B cell (primary cell): ENCODE data around the gene PAGE2. TPM values are rescaled to one million over a fixed set of nuclear protein-coding genes. Genes with fewer than 3 reads are reported as not detected.

Experiments used
- ATAC-seq: fragments of 200-7000 bp; cut with Tn5 transposase; one replicate; pipeline ENCODE4 v1.10.0; 2021; ENCODE audit warnings: low read depth, mild to moderate bottlenecking, moderate number of reproducible peaks, moderate library complexity
- CTCF ChIA-PET: fragments of 350-600 bp; sonication (Branson Sonifier 250); formaldehyde crosslinking; loops from one replicate; lab custom pipeline; 2021; ENCODE audit warnings: antibody characterized with exemption, inconsistent platforms; lab: Charles Lee
- POLR2A ChIA-PET: fragments of 350-600 bp; sonication (Branson Sonifier 250); formaldehyde crosslinking; loops from one replicate; lab custom pipeline; 2021; ENCODE audit warnings: antibody characterized with exemption; lab: Charles Lee
- DNase-seq: peaks from one replicate; pipeline ENCODE4 v3.0.0; 2013
- H2AFZ ChIP-seq: 2 replicates; pipeline ENCODE4 v1.6.1; 2012; ENCODE audit warnings: mild to moderate bottlenecking, low read depth, low read length; ENCODE audit not compliant: insufficient read depth, poor library complexity, severe bottlenecking
- H3K27ac ChIP-seq, 2 donors: 1 replicate in 1 of 2; 2 replicates in 1 of 2; pipeline ENCODE4 v1.5.1; 2012 to 2013; ENCODE audit warnings: low read length in 2 of 2, mild to moderate bottlenecking in 2 of 2, moderate library complexity in 1 of 2
- H3K27me3 ChIP-seq, 4 experiments: fragments of 200-600 bp in 1 of 4; sonication (generic) in 1 of 4; replicated peaks in 1 of 4; 1 replicate in 2 of 4; 2 replicates in 2 of 4; pipeline versions ENCODE4 v1.6.1 to v1.7.0; 2013 to 2016; ENCODE audit warnings: low read length in 3 of 4, mild to moderate bottlenecking in 2 of 4, mixed read lengths in 1 of 4, moderate library complexity in 1 of 4; ENCODE audit not compliant: insufficient read depth in 4 of 4, control insufficient read depth in 3 of 4; ENCODE audit errors: control extremely low read depth in 1 of 4
- H3K36me3 ChIP-seq, 2 experiments: replicated peaks in 1 of 2; 1 replicate in 1 of 2; 2 replicates in 1 of 2; pipeline versions ENCODE4 v1.6.1 to v1.7.1; 2013; ENCODE audit warnings: low read length in 1 of 2; ENCODE audit not compliant: insufficient read depth in 2 of 2, control insufficient read depth in 1 of 2; ENCODE audit errors: control extremely low read depth in 1 of 2, extremely low read depth in 1 of 2
- H3K4me1 ChIP-seq, 2 donors: fragments of 200-600 bp in 1 of 2; sonication (generic) in 1 of 2; 1 replicate in 1 of 2; 2 replicates in 1 of 2; pipeline versions ENCODE4 v1.5.1 to v1.6.1; 2013 to 2017; ENCODE audit warnings: low read length in 2 of 2; ENCODE audit not compliant: control insufficient read depth in 2 of 2, insufficient read depth in 2 of 2
- H3K4me2 ChIP-seq: replicated peaks from 2 replicates; pipeline ENCODE3; 2012; ENCODE audit warnings: mild to moderate bottlenecking, low read depth, low read length; ENCODE audit not compliant: poor library complexity, severe bottlenecking
- H3K4me3 ChIP-seq, 5 experiments: fragments of 200-600 bp in 1 of 5; sonication (generic) in 1 of 5; 1 replicate in 3 of 5; 2 replicates in 2 of 5; pipeline versions ENCODE4 v1.5.1 to v1.7.0; 2011 to 2016; ENCODE audit warnings: low read length in 4 of 5, mild to moderate bottlenecking in 4 of 5, low read depth in 2 of 5, control low read depth in 1 of 5, moderate library complexity in 1 of 5; ENCODE audit not compliant: insufficient read depth in 1 of 5; ENCODE audit errors: control extremely low read depth in 1 of 5, extremely low read depth in 1 of 5
- H3K79me2 ChIP-seq: fragments of 200-600 bp; sonication (generic); one replicate; pipeline ENCODE4 v1.6.0; 2016; ENCODE audit warnings: low read length; ENCODE audit not compliant: control insufficient read depth, insufficient read depth
- H3K9ac ChIP-seq: fragments of 200-600 bp; sonication (generic); 2 replicates; pipeline ENCODE4 v1.6.1; 2017; ENCODE audit warnings: mild to moderate bottlenecking, low read length, moderate library complexity
- H3K9me3 ChIP-seq, 3 donors: one replicate each; pipeline versions ENCODE4 v1.6.1 to v1.7.1; 2013; ENCODE audit warnings: low read length in 2 of 3; ENCODE audit not compliant: control insufficient read depth in 2 of 3, insufficient read depth in 1 of 3; ENCODE audit errors: control extremely low read depth in 1 of 3
- H4K20me1 ChIP-seq: 2 replicates; pipeline ENCODE4 v1.6.0; 2012; ENCODE audit warnings: mild to moderate bottlenecking, low read length; ENCODE audit not compliant: insufficient read depth, control insufficient read depth, poor library complexity, severe bottlenecking
- H3K27ac Mint-ChIP-seq: one replicate; pipeline ENCODE4 v1.8.0; 2021; ENCODE audit warnings: mixed read lengths
- H3K27me3 Mint-ChIP-seq: one replicate; pipeline ENCODE4 v1.8.0; 2021; ENCODE audit warnings: mixed read lengths
- H3K4me1 Mint-ChIP-seq: one replicate; pipeline ENCODE4 v1.8.0; 2021; ENCODE audit warnings: mixed read lengths
- H3K4me3 Mint-ChIP-seq: one replicate; pipeline ENCODE4 v1.8.0; 2021; ENCODE audit warnings: mixed read lengths
- H3K9me3 Mint-ChIP-seq: one replicate; pipeline ENCODE4 v1.8.0; 2022; ENCODE audit warnings: mixed read lengths; ENCODE audit not compliant: insufficient read depth
- CTCF ChIP-seq: fragments of 200-600 bp; IDR thresholded peaks from one replicate; pipeline ENCODE4 v1.8.0; 2022; ENCODE audit warnings: antibody characterized with exemption, mild to moderate bottlenecking
- EZH2 ChIP-seq: IDR thresholded peaks from 2 replicates; pipeline ENCODE4 v1.6.1; 2012; ENCODE audit warnings: borderline replicate concordance, low read depth, mild to moderate bottlenecking, moderate library complexity, low read length; ENCODE audit not compliant: insufficient read depth, poor library complexity, severe bottlenecking
- WGBS: methylation state at CpG from one replicate; pipeline ENCODE4 v1.1.5; 2013; ENCODE audit warnings: missing lambda C conversion rate; ENCODE audit not compliant: insufficient coverage; 5-methylcytosine and 5-hydroxymethylcytosine counted together
- intact Hi-C: fragments of 100-400 bp; cut with micrococcal nuclease; formaldehyde crosslinking; loops from one replicate; pipeline ENCODE4 v1.10.0; 2022
- polyA plus RNA-seq: library from polyadenylated mRNA; depleted of rRNA; stranded (reverse); fragments of >200 nt; gene quantifications from 2 replicates; pipeline ENCODE4 v1.2.3, GENCODE V29; 2012
- total RNA-seq, 2 donors: library from RNA; stranded (reverse); fragments of 120-200 nt in 1 of 2; gene quantifications; 1 replicate in 1 of 2; 2 replicates in 1 of 2; pipeline versions ENCODE4 v1.2.3 to v1.2.4, GENCODE V29; 2013 to 2022

PAGE2 gene
- total and polyA plus RNA-seq, 2 donors (not counting 1 experiment from before 2014, with no cell fraction given), result not detected

GRCh38 chrX:55056820-55057674 lies 31.8 kb upstream of the PAGE2 start:
- peaks cover 6 to 7% of the 10 kb centered on the region in 2 donors for H3K4me1 ChIP-seq
- H3K4me3 ChIP-seq, result peak overlapping the region in 3 of 5 experiments; percentile 18 to 24 (median 18)
- peak; percentile 40 for DNase-seq
- no peaks in the 10 kb centered on the region for H3K27me3 ChIP-seq
- peak overlapping the region; percentile 30 for H3K9ac ChIP-seq
- Mint-ChIP-seq H3K27ac (no peak overlapping the region), H3K9me3 (no peaks in the 10 kb centered on the region), H3K4me3 (peak overlapping the region; percentile 78), H3K27me3 (no peaks in the 10 kb centered on the region), H3K4me1 (peaks cover 10% of the 10 kb centered on the region)
- ChIA-PET POLR2A (no interaction called here), CTCF (interaction anchor here (0.6 to 1.9 kb wide), 10 partner anchors 47 to 1740 kb away, joined by 3 to 12 read pairs (median 4); partner anchors contain the start of genes APEX2 and RRAGB)
- H3K4me2 ChIP-seq, result peak overlapping the region; percentile 52
- H3K36me3 ChIP-seq, result no peaks in the 10 kb centered on the region
- no CpG with 5 or more reads among the region's 7 CpGs for WGBS
- no peaks in the 10 kb centered on the region for H4K20me1 ChIP-seq
- peak overlapping the region; percentile 50 for H2AFZ ChIP-seq
- no peaks in the 10 kb centered on the region for H3K9me3 ChIP-seq
- intact Hi-C loops, result loop anchor here (1.0 to 10.0 kb wide), 6 partner anchors 104 to 1740 kb away; partner anchors contain the start of genes HUWE1 and MAGED2
- no peak overlapping the region for H3K27ac ChIP-seq
- TF ChIP-seq EZH2, result no peak
- TF ChIP-seq CTCF, result no peak
- no peaks in the 10 kb centered on the region for H3K79me2 ChIP-seq
- peak; percentile 43 for ATAC-seq
